Neutrophil (primary cell): Measurements from ENCODE around the gene STARD7.
A peak's percentile ranks its signal among the peaks of the same experiment; 100 is the strongest.

Experiments used
- H3K27ac ChIP-seq: fragments of 200-600 bp; sonication (generic); 2 replicates; pipeline ENCODE4 v1.5.1; 2016; ENCODE audit warnings: mild to moderate bottlenecking, moderate library complexity
- H3K27me3 ChIP-seq: fragments of 200-600 bp; sonication (generic); 2 replicates; pipeline ENCODE4 v1.6.0; 2016; ENCODE audit warnings: mild to moderate bottlenecking
- H3K36me3 ChIP-seq: fragments of 200-600 bp; sonication (generic); 2 replicates; pipeline ENCODE4 v1.5.1; 2017
- H3K4me1 ChIP-seq, 2 experiments: fragments of 200-600 bp in 1 of 2; sonication (generic) in 1 of 2; 1 replicate in 1 of 2; 2 replicates in 1 of 2; pipeline versions ENCODE4 v1.5.1 to v1.6.1; 2013 to 2016; ENCODE audit warnings: low read depth in 1 of 2, low read length in 1 of 2, mild to moderate bottlenecking in 1 of 2, moderate library complexity in 1 of 2; ENCODE audit not compliant: control insufficient read depth in 1 of 2, insufficient read depth in 1 of 2
- H3K4me3 ChIP-seq, 2 experiments: fragments of 200-600 bp in 1 of 2; sonication (generic) in 1 of 2; 1 replicate in 1 of 2; 2 replicates in 1 of 2; pipeline ENCODE4 v1.5.1; 2013 to 2016; ENCODE audit warnings: low read depth in 1 of 2, low read length in 1 of 2, mild to moderate bottlenecking in 1 of 2, moderate library complexity in 1 of 2
- H3K9me3 ChIP-seq: fragments of 200-600 bp; sonication (generic); 2 replicates; pipeline ENCODE4 v1.5.1; 2016
- CTCF ChIP-seq: fragments of 200-600 bp; sonication (generic); IDR thresholded peaks from 2 replicates; pipeline ENCODE4 v1.5.1; 2016; ENCODE audit warnings: antibody characterized with exemption

Gene STARD7

GRCh38 chr2:96145848-96146152 is 62.8 kb downstream of the STARD7 start:
- H3K4me3 ChIP-seq: peak overlapping the region; percentile 68 to 76
- H3K36me3 ChIP-seq: no peaks in the 10 kb centered on the region
- TF ChIP-seq CTCF: no peak
- H3K27me3 ChIP-seq: peaks cover 9% of the 10 kb centered on the region
- no peaks in the 10 kb centered on the region for H3K9me3 ChIP-seq
- peak overlapping the region; percentile 86 for H3K27ac ChIP-seq
- H3K4me1 ChIP-seq: peaks cover 44 to 48% of the 10 kb centered on the region in 2 experiments

- peak; percentile 48 for TF ChIP-seq CTCF
- Histone ChIP-seq H3K27me3 (peaks cover 9% of the 10 kb centered on the region), H3K4me3 (peak within 1 kb of the TSS; percentile 68 to 76), H3K36me3 (no peaks in the 10 kb centered on the region), H3K27ac (peak within 1 kb of the TSS; percentile 86), H3K9me3 (no peaks in the 10 kb centered on the region), H3K4me1 (peaks cover 44 to 48% of the 10 kb centered on the region in 2 experiments)
These were observed 63.4 kb downstream of the STARD7 start, which contains the start of gene DUSP2 for GRCh38 chr2:96145036-96145847. Gene DUSP2, minus strand, starts transcription at chr2:96145440. Its CDS starts 86 bp downstream, at chr2:96145354.

GRCh38 chr2:96144481-96145035 is 64.1 kb downstream of the STARD7 start:
- Histone ChIP-seq H3K27ac (peak overlapping the region; percentile 86), H3K9me3 (no peaks in the 10 kb centered on the region), H3K4me1 (peaks cover 44 to 48% of the 10 kb centered on the region in 2 experiments), H3K27me3 (peaks cover 9% of the 10 kb centered on the region), H3K4me3 (peak overlapping the region; percentile 68 to 76), H3K36me3 (no peaks in the 10 kb centered on the region)
- no peak for TF ChIP-seq CTCF

- H3K4me1 ChIP-seq: peaks cover 42 to 45% of the 10 kb centered on the region in 2 experiments
- TF ChIP-seq CTCF: no peak
- peaks cover 9% of the 10 kb centered on the region for H3K27me3 ChIP-seq
- H3K27ac ChIP-seq: no peak overlapping the region
- H3K36me3 ChIP-seq: no peaks in the 10 kb centered on the region
- peak overlapping the region; percentile 68 to 76 for H3K4me3 ChIP-seq
- H3K9me3 ChIP-seq: no peaks in the 10 kb centered on the region
These were observed 64.7 kb downstream of the STARD7 start for GRCh38 chr2:96143848-96144480.

GRCh38 chr2:96143231-96143847 is 65.3 kb downstream of the STARD7 start:
- Histone ChIP-seq H3K27ac (no peak overlapping the region), H3K27me3 (peaks cover 9% of the 10 kb centered on the region), H3K4me1 (peaks cover 36 to 38% of the 10 kb centered on the region in 2 experiments), H3K36me3 (no peaks in the 10 kb centered on the region), H3K4me3 (no peak overlapping the region), H3K9me3 (no peaks in the 10 kb centered on the region)
- TF ChIP-seq CTCF: no peak
